HTR-8/SVneo (cell line): ENCODE data around the gene TIAM1.

Experiments used
- DNase-seq: peaks from one replicate; pipeline ENCODE4 v3.0.0; 2011; ENCODE audit warnings: low spot score, mixed read lengths; ENCODE audit not compliant: insufficient read length
- FAIRE-seq: peaks from 2 replicates; lab custom pipeline; 2011; peaks lifted over from hg19 to GRCh38; lab: Jason Lieb, UNC

TIAM1 gene

GRCh38 chr21:31294691-31295090 is 49.4 kb downstream of the TIAM1 start:
- DNase-seq = no peak
- no peak for FAIRE-seq

DNA sequence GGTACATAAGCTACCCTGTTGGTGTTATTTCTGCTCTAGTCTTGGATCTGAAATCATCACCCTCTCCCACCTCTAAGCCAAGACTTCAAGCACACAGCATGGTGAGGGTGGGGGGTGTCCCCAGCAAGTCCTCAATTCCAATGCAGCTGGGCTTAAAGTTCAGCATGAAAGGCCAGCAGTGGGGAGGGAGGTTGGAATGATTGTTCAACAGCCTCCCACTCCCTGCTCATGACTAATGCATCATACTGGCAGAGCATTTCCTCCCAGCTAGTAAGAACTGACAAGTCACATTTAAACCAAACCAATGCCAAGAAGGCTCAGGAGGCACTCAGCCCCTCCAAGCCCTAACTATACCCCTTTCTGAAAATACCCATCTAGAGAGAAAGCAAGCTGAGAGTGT is 50.1 kb downstream of the TIAM1 start:
- DNase-seq (peak; percentile 82), FAIRE-seq (peak; percentile 96)

GRCh38 chr21:31290765-31291164 is 53.3 kb downstream of the TIAM1 start:
- no peak for FAIRE-seq

DNA sequence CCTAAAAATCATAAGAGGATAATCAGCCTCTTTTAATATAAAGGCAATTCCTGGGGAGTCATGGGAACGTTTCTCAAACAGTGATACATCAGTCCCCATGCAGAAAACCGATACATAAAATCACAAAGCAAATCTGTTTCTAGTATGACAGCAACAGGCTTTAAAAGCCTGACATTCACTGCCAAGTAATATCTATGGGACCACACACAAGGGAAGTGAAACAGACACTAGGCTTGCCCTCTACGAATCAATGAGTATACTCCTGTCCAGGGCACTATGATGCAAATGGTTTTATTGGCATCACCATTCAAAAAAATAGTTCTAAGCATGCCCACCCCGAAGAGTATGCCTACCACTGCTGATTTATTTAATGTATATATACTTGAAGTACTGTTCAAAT is 54.4 kb downstream of the TIAM1 start:
- DNase-seq (no peak), FAIRE-seq (no peak)

More at GRCh38 chr21:31290765-31291164, 53.3 kb downstream of the TIAM1 start:
- no peak for DNase-seq

DNA sequence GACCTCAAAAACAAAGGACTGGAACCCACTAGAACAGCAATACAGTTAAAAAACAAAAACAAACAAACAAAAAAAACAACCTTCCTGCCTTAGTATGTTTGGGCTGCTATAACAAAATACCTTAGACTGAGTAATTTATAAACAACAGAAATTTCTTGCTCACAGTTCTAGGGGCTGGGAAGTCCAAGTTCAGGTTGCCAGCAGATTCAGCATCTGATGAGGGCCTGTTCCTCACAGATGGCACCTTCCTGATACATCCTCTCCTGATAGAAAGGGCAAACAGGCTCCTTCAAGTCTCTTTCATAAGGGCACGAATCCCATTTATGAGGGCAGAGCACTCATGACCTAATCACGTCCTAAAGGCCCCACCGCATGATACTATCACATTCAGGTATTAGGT is 55.9 kb downstream of the TIAM1 start:
- DNase-seq (no peak), FAIRE-seq (no peak)

DNA sequence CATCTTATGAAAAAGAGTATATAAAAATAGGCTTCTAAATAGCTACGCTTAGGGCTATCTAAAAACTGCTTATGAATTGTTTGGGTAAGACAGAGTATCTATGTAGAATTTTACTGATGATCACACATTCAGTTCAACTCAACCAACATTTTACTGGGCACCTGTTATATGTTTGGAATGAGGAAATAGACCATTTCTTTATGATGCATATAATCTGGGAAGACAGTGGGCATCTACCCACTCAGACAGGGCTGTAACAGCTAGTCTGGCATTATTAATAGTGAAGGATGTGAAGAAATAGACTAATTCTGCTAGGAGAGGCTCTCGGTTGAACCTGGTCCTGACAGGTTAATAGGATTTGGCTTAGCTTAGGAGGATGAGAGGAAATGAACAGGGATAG is 56.9 kb downstream of the TIAM1 start:
- DNase-seq (no peak), FAIRE-seq (no peak)

DNA sequence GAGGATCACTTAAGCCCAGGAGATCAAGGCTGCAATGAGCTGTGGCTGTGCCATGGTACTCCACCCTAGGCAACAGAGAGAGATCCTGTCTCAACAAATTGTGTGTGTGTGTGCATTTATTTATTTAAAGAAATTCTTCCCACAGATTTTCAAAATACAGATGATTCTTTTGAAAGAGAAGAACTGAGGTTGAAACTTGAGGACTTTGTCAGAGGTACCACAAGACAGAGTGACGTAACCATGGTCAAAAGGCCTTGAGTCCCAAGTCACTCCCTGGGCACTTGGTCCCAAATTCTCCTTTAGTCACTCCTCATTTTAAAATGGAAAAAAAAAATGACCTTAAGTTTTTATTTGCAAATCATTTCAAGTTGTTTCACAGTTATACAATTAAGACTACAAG is 57.4 kb downstream of the TIAM1 start:
- no peak for FAIRE-seq
- no peak for DNase-seq

DNA sequence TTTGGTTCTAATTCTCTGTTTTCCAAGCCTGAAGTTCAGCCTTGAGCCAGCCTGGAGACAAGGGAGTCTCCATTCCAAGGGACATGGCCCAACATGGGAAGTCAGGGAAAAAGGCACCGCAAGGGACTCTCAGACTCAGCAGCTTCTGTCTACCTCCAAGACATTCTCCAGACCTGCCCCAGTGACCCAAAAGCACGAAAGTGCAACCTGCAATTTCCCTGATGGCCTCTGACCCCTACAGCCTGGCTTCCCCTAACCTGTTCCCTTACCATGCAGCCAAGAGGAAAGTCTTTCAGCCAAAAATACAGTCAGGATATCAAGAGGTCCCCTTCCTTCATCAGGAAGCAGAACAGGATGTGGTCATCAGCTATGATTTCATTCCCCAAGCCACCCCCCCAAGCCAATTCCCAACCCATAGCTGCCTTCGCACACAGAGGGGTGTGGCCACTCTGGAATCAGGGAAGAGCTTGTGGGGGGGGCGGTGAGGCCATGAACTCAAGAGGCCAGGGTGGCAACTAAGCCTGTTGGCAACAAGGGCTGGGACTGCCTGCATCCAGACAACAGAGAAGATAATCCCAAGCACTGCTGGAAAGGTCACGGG is 59.2 kb downstream of the TIAM1 start:
- FAIRE-seq (no peak), DNase-seq (peak; percentile 44)

- DNase-seq (no peak), FAIRE-seq (no peak)
Measured at GRCh38 chr21:31283025-31283424, 61.0 kb downstream of the TIAM1 start.

- FAIRE-seq (peak; percentile 94), DNase-seq (peak; percentile 70)
Measured at GRCh38 chr21:31282095-31282709, 61.9 kb downstream of the TIAM1 start.

GRCh38 chr21:31281561-31281960 is 62.5 kb downstream of the TIAM1 start:
- DNase-seq (no peak), FAIRE-seq (peak; percentile 55)

DNA sequence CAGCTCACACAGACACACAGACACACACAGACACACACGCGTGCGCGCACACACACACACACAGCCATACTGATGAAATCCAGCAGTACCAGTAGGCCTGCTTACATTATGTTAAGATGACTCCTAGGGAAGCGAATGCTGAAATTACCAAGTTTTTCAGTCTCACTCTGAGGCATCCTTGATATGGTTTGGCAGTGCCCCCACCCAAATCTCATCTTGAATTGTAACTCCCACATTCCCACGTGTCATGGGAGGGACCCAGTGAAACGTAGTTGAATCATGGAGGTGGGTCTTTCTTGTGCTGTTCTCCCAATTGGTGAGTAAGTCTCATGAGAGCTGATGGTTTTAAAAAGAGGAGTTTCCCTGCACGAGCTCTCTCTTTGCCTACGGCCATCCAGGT is 64.1 kb downstream of the TIAM1 start:
- FAIRE-seq (no peak), DNase-seq (no peak)

DNA sequence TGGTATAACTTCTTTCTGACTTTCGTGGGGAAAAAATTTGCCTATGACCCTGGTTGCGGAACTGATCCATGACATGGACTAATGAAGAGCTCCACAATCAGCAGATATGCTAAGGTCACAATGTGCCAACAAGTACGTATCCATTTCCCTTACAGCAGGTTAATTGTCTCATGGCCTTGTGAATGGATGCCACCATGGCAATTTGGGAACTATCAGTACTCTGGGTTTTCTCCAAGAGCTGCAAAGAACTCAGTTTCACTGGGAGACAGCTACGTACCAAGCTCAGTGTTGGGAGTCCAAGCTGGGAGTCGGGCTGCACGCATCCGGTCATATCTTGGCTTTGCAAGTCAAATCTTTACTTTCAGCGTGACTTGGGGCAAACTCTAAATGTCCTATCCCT is 64.8 kb downstream of the TIAM1 start:
- FAIRE-seq (no peak), DNase-seq (no peak)

GRCh38 chr21:31278511-31279130 is 65.4 kb downstream of the TIAM1 start:
- FAIRE-seq (no peak), DNase-seq (no peak)

DNA sequence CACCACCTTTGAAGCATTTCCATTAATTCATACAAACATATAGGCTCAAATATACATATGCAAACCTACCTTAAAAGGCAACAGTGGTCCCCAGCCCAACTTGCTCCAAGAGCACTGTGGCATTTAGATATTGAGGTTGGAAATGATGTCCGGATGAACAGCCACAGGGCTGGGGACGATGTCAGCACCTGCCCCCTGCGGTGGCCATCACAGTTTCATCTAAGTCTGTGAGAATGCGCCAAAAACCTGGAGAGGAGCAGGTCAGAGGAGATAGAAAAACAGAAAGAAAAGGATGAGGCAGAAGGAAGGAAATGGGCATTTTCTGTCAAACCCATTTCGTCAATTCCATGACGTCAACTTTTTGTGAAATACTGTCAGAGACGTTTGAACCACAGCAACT is 67.4 kb downstream of the TIAM1 start:
- DNase-seq (no peak), FAIRE-seq (no peak)

GRCh38 chr21:31275901-31276300 is 68.2 kb downstream of the TIAM1 start:
- no peak for DNase-seq
- FAIRE-seq = no peak

- no peak for DNase-seq
Measured at GRCh38 chr21:31273278-31273677, 70.8 kb downstream of the TIAM1 start.

GRCh38 chr21:31268090-31268489 is 76.0 kb downstream of the TIAM1 start:
- FAIRE-seq = no peak

More at GRCh38 chr21:31273278-31273677, 70.8 kb downstream of the TIAM1 start:
- peak; percentile 4 for FAIRE-seq

GRCh38 chr21:31267644-31268043 is 76.4 kb downstream of the TIAM1 start:
- DNase-seq (no peak), FAIRE-seq (no peak)

More at GRCh38 chr21:31268090-31268489, 76.0 kb downstream of the TIAM1 start:
- DNase-seq = no peak

DNA sequence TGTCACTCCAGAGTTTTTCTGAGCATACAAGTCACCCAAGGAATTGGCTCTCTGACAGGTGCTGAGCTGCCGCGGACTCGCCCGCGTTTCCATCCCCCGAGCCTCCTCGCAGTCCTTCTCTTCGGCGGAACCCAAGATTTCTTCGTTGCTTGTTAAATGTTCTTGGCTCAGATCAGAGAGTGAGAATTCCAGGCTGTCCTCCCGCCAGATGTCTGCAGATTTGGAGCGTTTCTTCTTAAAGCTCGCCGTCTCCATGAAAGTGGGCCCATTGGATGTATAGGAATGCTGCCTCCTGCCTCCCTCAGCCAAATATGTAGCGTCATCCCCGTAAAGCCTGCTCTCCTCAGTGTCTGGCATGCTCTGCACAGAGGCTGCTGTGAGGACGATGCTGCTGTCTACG is 77.8 kb downstream of the TIAM1 start:
- DNase-seq (no peak), FAIRE-seq (no peak)

GRCh38 chr21:31265366-31266013 is 78.6 kb downstream of the TIAM1 start:
- FAIRE-seq (no peak), DNase-seq (no peak)
